Ovary (tissue), 9 donors: Measurements from ENCODE around the gene NCOA1. TPM values are rescaled to one million over a fixed set of nuclear protein-coding genes. Genes with fewer than 3 reads are reported as not detected.

Source experiments
- DNase-seq, 5 donors: peaks; one replicate each; pipeline ENCODE4 v3.0.0-alpha.2; 2019 to 2020
- H3K27ac ChIP-seq, 2 donors: fragments of 200-600 bp; one replicate each; pipeline versions ENCODE4 v1.5.1 to v1.8.0; 2019 to 2022
- H3K27me3 ChIP-seq: fragments of 200-600 bp; one replicate; pipeline ENCODE4 v1.8.0; 2022
- H3K36me3 ChIP-seq: fragments of 200-600 bp; sonication (generic); one replicate; pipeline ENCODE4 v1.5.1; 2019
- H3K4me1 ChIP-seq: one replicate; pipeline ENCODE4 v1.8.1; 2013; ENCODE audit warnings: mild to moderate bottlenecking, moderate library complexity; ENCODE audit not compliant: insufficient read depth
- H3K4me3 ChIP-seq: fragments of 200-600 bp; sonication (generic); one replicate; pipeline ENCODE4 v1.5.1; 2017
- H3K9me3 ChIP-seq, 2 donors: fragments of 200-600 bp in 1 of 2; sonication (generic) in 1 of 2; one replicate each; pipeline versions ENCODE4 v1.5.1 to v1.8.1; 2013 to 2019; ENCODE audit warnings: mild to moderate bottlenecking in 1 of 2, moderate library complexity in 1 of 2
- CTCF ChIP-seq, 3 donors: fragments of 450-650 bp in 2 of 3; fragments of 200-600 bp in 1 of 3; IDR thresholded peaks; one replicate each; pipeline versions ENCODE4 v1.5.1 to v1.8.0; 2016 to 2022; ENCODE audit warnings: antibody characterized with exemption in 3 of 3, mild to moderate bottlenecking in 1 of 3
- EP300 ChIP-seq: sonication (generic); formaldehyde crosslinking; IDR thresholded peaks from one replicate; pipeline ENCODE4 v1.6.1; 2017; ENCODE audit warnings: antibody characterized with exemption
- POLR2A ChIP-seq: fragments of 450-650 bp; IDR thresholded peaks from one replicate; pipeline ENCODE4 v1.6.1; 2017; ENCODE audit warnings: antibody characterized with exemption, mild to moderate bottlenecking, moderate library complexity
- WGBS, 3 donors: extraction: QIAGEN DNeasy Blood & Tissue Kit in 1 of 3; methylation state at CpG; one replicate each; pipeline versions ENCODE4 v1.1.5 to v1.1.7; 2013 to 2017; 5-methylcytosine and 5-hydroxymethylcytosine counted together
- intact Hi-C, 4 donors: fragments of 100-400 bp; cut with DNase I; formaldehyde crosslinking; loops; one replicate each; pipeline versions ENCODE4 v1.11.0 to v1.15.1; 2022 to 2023
- polyA plus RNA-seq, 2 donors: library from polyadenylated mRNA; stranded (reverse); fragments of 200-250 nt in 1 of 2; fragments of 350-450 nt in 1 of 2; fragmentation: Illumina TruSeq in 1 of 2; extraction: RNeasy Lipid Tissue Mini Kit (QIAGEN cat#74804) in 1 of 2; gene quantifications; one replicate each; pipeline ENCODE4 v1.2.3, GENCODE V29; 2013 to 2014
- total RNA-seq, 7 donors: library from RNA; depleted of rRNA in 2 of 7; stranded (reverse); fragments of >200 nt in 2 of 7; fragmentation: NEBNext Ultra II Directional in 3 of 7; extraction: Animal tissue kit (Norgen Biotek cat#: 25700) in 3 of 7; gene quantifications; one replicate each; pipeline versions ENCODE4 v1.1.0 to v1.2.4, GENCODE V29; 2016 to 2023
- donor health status: DM: no; HTN: no; CAD: no; lungs with moderate emphysema.
- donor health status: DM: no; HTN: no; CAD: no.
- donor health status: Bipolar disorder and iron deficiency.
- donor health status: DM: yes; HTN: yes; CAD: no.
- donor health status: DM: no; HTN: no; CAD: no.
- donor health status: DM: yes; HTN: yes; CAD: no.

NCOA1 gene
- total and polyA plus RNA-seq, 9 donors, result 20.2 to 69.0 (median 57.3) TPM

GRCh38 chr2:24644032-24644431 lies 153.0 kb downstream of the NCOA1 start:
- 94 to 99% (median 95%) methylated on average over 2 of the region's 2 CpGs for WGBS, 3 donors
- Histone ChIP-seq H3K4me1 (no peaks in the 10 kb centered on the region), H3K9me3 (no peaks in the 10 kb centered on the region), H3K27me3 (no peaks in the 10 kb centered on the region), H3K27ac (no peak overlapping the region), H3K36me3 (no peaks in the 10 kb centered on the region), H3K4me3 (no peak overlapping the region)
- TF ChIP-seq EP300, result no peak
- no peak for TF ChIP-seq POLR2A
- TF ChIP-seq CTCF (IDR thresholded peaks at IDR 0.05), result no peak
- intact Hi-C loops, result no loop called here
- DNase-seq, result no peak

- Histone ChIP-seq H3K4me1 (no peaks in the 10 kb centered on the region), H3K27ac (no peak overlapping the region), H3K36me3 (no peaks in the 10 kb centered on the region), H3K4me3 (no peak overlapping the region), H3K9me3 (no peaks in the 10 kb centered on the region), H3K27me3 (no peaks in the 10 kb centered on the region)
- no peak for TF ChIP-seq CTCF (IDR thresholded peaks at IDR 0.05)
- no peak for TF ChIP-seq POLR2A
- TF ChIP-seq EP300, result no peak
- intact Hi-C loops, result no loop called here
- DNase-seq, result no peak
These were observed 160.1 kb downstream of the NCOA1 start for GRCh38 chr2:24650997-24651642.

- DNase-seq, result no peak
- Histone ChIP-seq H3K36me3 (no peaks in the 10 kb centered on the region), H3K27ac (no peak overlapping the region), H3K4me1 (peaks cover 2% of the 10 kb centered on the region), H3K9me3 (no peaks in the 10 kb centered on the region), H3K4me3 (no peak overlapping the region), H3K27me3 (no peaks in the 10 kb centered on the region)
- TF ChIP-seq CTCF (IDR thresholded peaks at IDR 0.05) (no peak), EP300 (no peak), POLR2A (no peak)
- intact Hi-C loops, result no loop called here
These were observed 160.6 kb downstream of the NCOA1 start for GRCh38 chr2:24651643-24652003.

GRCh38 chr2:24652265-24653182 lies 161.5 kb downstream of the NCOA1 start:
- Histone ChIP-seq H3K9me3 (no peaks in the 10 kb centered on the region), H3K27me3 (no peaks in the 10 kb centered on the region), H3K4me3 (no peak overlapping the region), H3K27ac (no peak overlapping the region), H3K4me1 (peaks cover 2% of the 10 kb centered on the region), H3K36me3 (no peaks in the 10 kb centered on the region)
- intact Hi-C loops, result no loop called here
- TF ChIP-seq CTCF (IDR thresholded peaks at IDR 0.05) (no peak), POLR2A (no peak), EP300 (no peak)
- DNase-seq, result no peak
- 92 to 97% (median 93%) methylated on average over 3 of the region's 3 CpGs for WGBS, 3 donors
